T-helper 2 cell treated with Interferon-gamma antibody and Interleukin-4, amounts not matched to agents 5 μg/mL and 100 μg/mL, for 36 hours (primary cell): ENCODE results near the gene ZNF253.
"Not testable (repeated sequence)": the region's sequence is repeated elsewhere in the genome, so short reads cannot be mapped to it uniquely, and the experiment has no call there.

Experiments used
- DNase-seq: peaks from one replicate; pipeline ENCODE4 v3.0.0; 2021; ENCODE audit warnings: low spot score
- H3K27ac Mint-ChIP-seq: one replicate; pipeline ENCODE4 v1.8.0; 2021; ENCODE audit warnings: mild to moderate bottlenecking, mixed read lengths
- H3K27me3 Mint-ChIP-seq: one replicate; pipeline ENCODE4 v1.8.0; 2021; ENCODE audit warnings: low read depth, mixed read lengths
- H3K36me3 Mint-ChIP-seq: one replicate; pipeline ENCODE4 v1.8.0; 2021; ENCODE audit warnings: low read depth, mixed read lengths
- H3K4me1 Mint-ChIP-seq: one replicate; pipeline ENCODE4 v1.8.0; 2021; ENCODE audit warnings: low read depth, mixed read lengths
- H3K4me3 Mint-ChIP-seq: one replicate; pipeline ENCODE4 v1.8.0; 2022; ENCODE audit warnings: mild to moderate bottlenecking, moderate library complexity, mixed read lengths
- H3K9me3 Mint-ChIP-seq: one replicate; pipeline ENCODE4 v1.8.0; 2021; ENCODE audit warnings: mixed read lengths

The ZNF253 gene

DNA sequence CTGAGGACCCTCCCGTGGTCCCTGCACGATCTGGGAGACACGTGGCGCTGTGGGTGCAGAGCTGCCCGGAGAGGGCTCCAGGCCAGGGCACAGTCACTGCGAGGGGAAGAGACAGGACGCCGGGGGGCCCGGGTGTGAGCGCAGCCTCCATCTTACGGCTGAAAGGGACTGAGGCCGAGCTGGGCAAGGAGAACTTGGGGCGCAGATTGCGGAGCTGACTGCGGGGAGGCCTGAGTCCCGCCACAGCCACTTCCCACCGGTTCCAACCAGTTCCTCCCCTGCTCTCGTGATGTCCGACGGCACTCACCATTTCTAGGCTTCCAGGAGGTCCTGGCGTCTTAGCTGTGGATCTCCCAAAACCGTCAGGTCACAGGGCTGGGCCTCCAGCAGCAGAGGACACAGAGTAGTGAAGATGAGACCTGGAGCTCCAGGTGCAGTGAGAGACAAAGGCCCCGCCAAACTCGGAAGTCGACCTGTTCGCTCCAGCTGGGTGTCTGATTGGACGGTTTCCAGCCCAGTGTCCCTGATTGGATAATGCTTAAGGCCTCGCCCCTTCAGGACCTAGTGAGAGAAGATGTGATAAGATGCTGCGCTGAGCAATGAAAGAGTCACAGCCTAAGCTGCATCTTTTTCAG, 4.8 kb upstream of the ZNF253 start:
- H3K4me1 Mint-ChIP-seq = no peaks in the 10 kb centered on the region
- no peak overlapping the region for H3K27ac Mint-ChIP-seq
- H3K36me3 Mint-ChIP-seq = peaks cover 6% of the 10 kb centered on the region
- H3K4me3 Mint-ChIP-seq = peak overlapping the region; percentile 68
- H3K27me3 Mint-ChIP-seq = no peaks in the 10 kb centered on the region
- DNase-seq = no peak
- H3K9me3 Mint-ChIP-seq = peaks cover 45% of the 10 kb centered on the region

DNA sequence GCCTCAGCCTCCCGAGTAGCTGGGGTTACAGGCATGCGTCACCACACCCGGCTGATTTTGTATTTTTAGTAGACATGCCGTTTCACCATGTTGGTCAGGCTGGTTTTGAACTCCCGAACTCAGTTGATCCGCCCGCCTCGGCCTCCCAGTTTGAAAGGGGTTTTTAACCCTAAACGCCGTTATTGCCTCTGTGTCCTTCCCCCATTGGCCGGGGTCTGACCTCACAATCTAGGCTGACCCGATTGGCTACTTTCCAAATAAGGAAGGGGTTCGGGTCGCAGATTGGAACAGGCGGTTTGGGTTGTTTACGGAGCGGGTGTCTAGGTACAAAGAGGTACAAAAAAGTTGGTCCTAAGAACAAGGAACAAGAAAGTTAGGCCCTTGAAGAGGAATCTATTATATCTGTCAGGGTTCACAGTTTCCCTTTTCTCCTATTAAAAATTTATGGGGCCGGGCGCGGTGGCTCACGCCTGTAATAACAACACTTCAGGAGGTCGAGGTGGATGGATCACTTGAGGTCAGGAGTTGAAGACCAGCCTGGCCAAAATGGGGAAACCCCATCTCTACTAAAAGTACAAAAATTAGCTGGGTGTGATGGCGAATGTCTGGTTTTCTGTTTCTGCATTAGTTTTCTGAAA, 1.0 kb downstream of the ZNF253 start:
- peak; percentile 36 for DNase-seq
- Mint-ChIP-seq H3K27ac (peak overlapping the region; percentile 100), H3K4me1 (peaks cover 15% of the 10 kb centered on the region), H3K4me3 (peak overlapping the region; percentile 100), H3K9me3 (peaks cover 46% of the 10 kb centered on the region), H3K36me3 (peaks cover 43% of the 10 kb centered on the region), H3K27me3 (no peaks in the 10 kb centered on the region)

DNA sequence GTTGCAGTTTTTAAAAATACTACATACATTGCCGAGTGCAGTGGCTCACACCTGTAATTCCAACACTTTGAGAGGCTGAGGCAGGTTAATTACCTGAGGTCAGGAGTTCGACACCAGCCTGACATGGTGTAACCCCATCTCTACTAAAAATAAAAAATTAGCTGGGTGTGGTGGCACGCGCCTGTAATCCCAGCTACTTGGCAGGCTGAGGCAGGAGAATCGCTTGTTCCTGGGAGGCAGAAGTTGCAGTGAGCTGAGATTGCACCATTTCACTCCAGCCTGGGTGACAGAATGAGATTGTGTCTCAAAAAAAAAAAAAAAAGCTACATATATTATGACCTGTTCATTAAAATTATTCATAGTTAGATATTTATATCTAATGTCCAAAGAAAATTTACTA, 4.4 kb downstream of the ZNF253 start:
- not testable (repeated sequence) for H3K27ac Mint-ChIP-seq, H3K4me3 Mint-ChIP-seq, DNase-seq, H3K27me3 Mint-ChIP-seq
- Mint-ChIP-seq H3K9me3 (peaks cover 51% of the 10 kb centered on the region), H3K4me1 (peaks cover 15% of the 10 kb centered on the region), H3K36me3 (peaks cover 69% of the 10 kb centered on the region)

DNA sequence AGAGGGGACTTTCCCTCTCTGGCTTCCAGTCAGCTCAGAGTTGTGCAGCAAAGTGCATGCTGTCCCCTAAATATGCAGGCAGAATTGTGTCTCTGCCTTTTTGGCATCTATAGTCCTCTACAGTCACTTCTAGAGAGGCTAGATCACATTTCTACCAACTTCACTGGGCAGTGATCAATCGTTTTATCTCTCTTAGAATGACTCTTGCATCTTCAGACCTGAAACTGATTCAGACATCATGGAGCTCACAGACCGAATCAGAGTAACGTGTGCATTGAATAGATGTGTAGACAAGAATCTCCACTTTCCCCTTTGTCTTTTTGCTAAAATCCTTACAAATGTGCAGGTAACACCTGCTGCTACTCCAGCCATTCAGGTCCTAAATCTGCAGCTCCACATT, 6.2 kb downstream of the ZNF253 start:
- Mint-ChIP-seq H3K36me3 (peaks cover 75% of the 10 kb centered on the region), H3K9me3 (peaks cover 65% of the 10 kb centered on the region), H3K27me3 (no peaks in the 10 kb centered on the region), H3K4me3 (no peak overlapping the region), H3K27ac (no peak overlapping the region), H3K4me1 (peaks cover 12% of the 10 kb centered on the region)
- DNase-seq = no peak

DNA sequence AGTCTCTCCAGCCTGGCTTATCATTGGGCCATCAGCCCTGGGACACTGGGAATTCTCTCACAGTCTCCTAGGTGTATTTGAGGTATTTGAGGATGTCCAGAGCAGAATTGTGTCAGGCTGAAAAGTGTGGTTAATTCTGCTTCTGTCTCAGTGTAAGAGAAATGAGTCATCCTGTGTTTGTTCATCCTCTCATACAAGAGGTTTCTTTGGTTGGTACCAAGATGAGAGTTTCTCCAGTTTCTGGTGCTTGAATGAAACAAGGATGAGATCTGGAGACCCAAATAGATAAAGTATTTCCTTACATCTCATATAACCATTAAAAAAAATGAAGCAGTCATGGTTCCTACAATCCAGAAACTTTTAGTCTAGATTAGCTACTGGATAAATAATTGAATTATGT, 7.7 kb downstream of the ZNF253 start:
- Mint-ChIP-seq H3K36me3 (peaks cover 72% of the 10 kb centered on the region), H3K4me3 (no peak overlapping the region), H3K27me3 (no peaks in the 10 kb centered on the region), H3K9me3 (peaks cover 60% of the 10 kb centered on the region), H3K4me1 (peaks cover under 1% of the 10 kb centered on the region), H3K27ac (no peak overlapping the region)
- no peak for DNase-seq

DNA sequence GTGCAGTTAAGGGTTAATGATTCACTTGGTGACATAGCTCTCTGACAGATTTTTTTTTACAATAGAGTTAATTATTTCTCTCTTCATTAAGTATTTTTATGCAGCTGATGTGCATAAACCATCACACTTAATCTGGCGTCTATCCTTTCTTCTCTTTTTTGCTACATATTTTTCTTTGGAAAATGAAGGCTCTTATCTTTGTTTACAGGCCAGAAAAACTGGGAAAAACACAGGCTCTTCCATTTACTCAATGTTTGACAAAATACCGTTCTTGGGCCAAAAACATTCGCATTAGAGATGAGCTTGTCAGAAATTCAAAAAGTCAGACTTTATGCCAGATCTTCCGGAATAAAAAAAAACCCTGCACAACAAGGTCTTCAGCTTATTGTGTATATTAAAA, 12.0 kb downstream of the ZNF253 start:
- Mint-ChIP-seq H3K4me3 (no peak overlapping the region), H3K4me1 (no peaks in the 10 kb centered on the region), H3K9me3 (peaks cover 43% of the 10 kb centered on the region), H3K36me3 (peaks cover 75% of the 10 kb centered on the region), H3K27me3 (no peaks in the 10 kb centered on the region), H3K27ac (no peak overlapping the region)
- DNase-seq = no peak

DNA sequence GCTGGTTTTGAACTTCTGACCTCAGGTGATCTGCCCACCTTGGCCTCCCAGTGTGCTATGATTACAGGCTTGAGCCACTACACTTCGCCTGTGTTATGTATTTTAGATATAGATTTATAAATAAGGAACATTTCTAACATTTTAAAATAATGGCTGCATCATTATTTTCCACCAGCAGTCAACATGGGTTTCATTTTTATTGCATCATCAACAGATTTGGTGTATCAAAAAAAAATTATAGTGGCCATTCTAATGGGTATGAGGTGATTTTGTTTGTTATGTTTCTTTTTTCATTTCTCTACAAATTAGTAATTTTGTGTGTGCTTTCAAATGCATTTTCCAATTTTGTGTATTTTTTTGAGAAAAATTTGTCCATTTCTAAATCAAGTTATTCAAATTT, 18.9 kb downstream of the ZNF253 start:
- peaks cover 40% of the 10 kb centered on the region for H3K9me3 Mint-ChIP-seq
- no peaks in the 10 kb centered on the region for H3K4me1 Mint-ChIP-seq
- H3K27me3 Mint-ChIP-seq = no peaks in the 10 kb centered on the region
- H3K4me3 Mint-ChIP-seq = no peak overlapping the region
- no peak for DNase-seq
- no peak overlapping the region for H3K27ac Mint-ChIP-seq
- peaks cover 64% of the 10 kb centered on the region for H3K36me3 Mint-ChIP-seq

DNA sequence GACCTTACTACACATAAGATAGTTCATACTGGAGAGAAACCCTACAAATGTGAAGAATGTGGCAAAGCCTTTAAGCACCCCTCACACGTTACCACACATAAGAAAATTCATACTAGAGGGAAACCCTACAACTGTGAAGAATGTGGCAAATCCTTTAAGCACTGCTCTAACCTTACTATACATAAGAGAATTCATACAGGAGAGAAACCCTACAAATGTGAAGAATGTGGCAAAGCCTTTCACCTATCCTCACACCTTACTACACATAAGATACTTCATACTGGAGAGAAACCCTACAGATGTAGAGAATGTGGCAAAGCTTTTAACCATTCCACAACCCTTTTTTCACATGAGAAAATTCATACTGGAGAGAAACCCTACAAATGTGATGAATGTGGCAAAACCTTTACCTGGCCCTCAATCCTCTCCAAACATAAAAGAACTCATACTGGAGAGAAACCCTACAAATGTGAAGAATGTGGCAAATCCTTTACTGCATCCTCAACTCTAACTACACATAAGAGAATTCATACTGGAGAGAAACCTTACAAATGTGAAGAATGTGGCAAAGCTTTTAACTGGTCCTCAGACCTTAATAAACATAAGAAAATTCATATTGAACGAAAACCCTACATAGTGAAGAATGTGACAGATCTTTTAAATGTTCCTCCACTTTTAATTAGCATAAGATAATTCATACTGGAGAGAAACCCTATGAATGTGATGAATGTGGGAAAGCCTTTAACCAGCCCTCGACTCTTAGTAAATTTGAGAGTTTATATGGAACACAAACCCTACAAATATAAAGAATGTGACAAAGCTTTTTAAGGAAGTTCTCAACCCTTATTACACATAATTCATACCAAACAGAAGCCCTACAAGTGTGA, 26.6 kb downstream of the ZNF253 start:
- H3K4me1 Mint-ChIP-seq, H3K27ac Mint-ChIP-seq: not testable (repeated sequence)
- H3K9me3 Mint-ChIP-seq = peaks cover 62% of the 10 kb centered on the region

DNA sequence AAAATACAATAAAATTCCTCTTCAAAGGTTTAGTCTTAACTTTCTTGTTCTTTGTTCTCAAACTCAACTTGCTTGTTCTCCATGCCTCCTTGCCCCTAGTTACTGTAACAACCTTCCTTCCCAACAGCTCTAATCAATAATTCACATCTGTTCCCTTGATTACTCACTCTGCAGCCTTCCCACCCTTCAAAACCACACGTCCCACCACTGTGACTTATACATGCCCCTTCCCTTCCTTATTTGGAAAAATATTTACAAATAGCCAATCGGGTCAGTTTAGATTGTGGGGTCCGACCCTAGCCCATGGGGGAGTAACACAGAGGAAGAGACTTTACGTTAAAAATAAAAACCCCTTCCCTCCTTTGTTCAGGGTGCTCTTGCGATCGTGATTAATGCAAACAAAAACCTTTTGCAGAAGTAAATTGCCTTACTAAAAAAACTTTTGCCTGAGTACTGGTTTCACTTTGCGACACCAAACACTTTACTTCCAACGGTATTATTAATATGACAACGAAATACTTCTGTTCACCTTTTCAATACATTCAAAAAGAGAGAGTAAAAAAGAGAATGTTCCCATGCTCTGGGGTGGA, 34.6 kb downstream of the ZNF253 start:
- Mint-ChIP-seq H3K4me1 (peaks cover 7% of the 10 kb centered on the region), H3K27ac (peak overlapping the region; percentile 92), H3K9me3 (peaks cover 70% of the 10 kb centered on the region), H3K27me3 (no peaks in the 10 kb centered on the region), H3K36me3 (peaks cover 54% of the 10 kb centered on the region), H3K4me3 (peak overlapping the region; percentile 90)
- peak; percentile 4 for DNase-seq

More for the DNA sequence above, 26.6 kb downstream of the ZNF253 start:
- not testable (repeated sequence) for DNase-seq, H3K4me3 Mint-ChIP-seq, H3K27me3 Mint-ChIP-seq
- peaks cover 43% of the 10 kb centered on the region for H3K36me3 Mint-ChIP-seq

DNA sequence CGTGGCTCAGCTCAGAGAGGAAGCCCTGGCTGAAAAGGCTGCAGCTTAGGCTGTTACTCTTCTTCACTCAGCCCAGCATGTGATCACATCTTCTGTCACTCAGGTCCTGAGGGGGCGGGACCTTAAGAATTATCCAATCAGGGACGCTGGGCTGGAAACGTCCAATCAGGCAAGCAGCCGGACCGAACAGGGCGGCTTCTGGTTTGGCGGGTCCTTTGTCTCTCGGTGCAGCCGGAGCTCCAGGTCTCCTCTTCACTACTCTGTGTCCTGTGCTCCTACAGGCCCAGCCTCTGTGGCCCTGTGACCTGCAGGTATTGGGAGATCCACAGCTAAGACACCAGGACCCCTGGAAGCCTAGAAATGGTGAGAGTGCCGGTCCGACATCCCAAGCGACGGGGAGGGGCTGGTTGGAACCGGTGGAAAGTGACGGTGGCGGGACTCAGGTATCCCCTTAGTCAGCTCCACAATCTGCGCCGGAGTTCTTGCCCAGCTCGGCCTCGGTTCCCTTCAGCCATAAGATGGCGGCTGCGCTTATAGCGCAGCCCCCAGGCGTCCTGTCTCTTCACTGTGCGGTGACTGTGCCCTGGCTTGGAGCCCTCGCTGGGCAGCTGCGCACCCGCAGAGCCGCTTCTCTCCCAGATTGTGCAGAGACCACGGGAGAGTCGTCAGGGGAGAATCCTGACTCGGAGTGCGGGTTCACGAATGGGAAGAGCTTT, 35.2 kb downstream of the ZNF253 start, which contains the start of gene ZNF93:
ZNF93 (plus strand) TSS at position 218 of the 716 bp plus-strand sequence; CDS start at position 361, 143 bp downstream.
- H3K27ac Mint-ChIP-seq = peak within 1 kb of the TSS; percentile 92
- DNase-seq = peak; percentile 85
- H3K27me3 Mint-ChIP-seq = no peaks in the 10 kb centered on the region
- H3K36me3 Mint-ChIP-seq = peaks cover 60% of the 10 kb centered on the region
- H3K4me1 Mint-ChIP-seq = peaks cover 7% of the 10 kb centered on the region
- peak within 1 kb of the TSS; percentile 90 for H3K4me3 Mint-ChIP-seq
- H3K9me3 Mint-ChIP-seq = peaks cover 70% of the 10 kb centered on the region

DNA sequence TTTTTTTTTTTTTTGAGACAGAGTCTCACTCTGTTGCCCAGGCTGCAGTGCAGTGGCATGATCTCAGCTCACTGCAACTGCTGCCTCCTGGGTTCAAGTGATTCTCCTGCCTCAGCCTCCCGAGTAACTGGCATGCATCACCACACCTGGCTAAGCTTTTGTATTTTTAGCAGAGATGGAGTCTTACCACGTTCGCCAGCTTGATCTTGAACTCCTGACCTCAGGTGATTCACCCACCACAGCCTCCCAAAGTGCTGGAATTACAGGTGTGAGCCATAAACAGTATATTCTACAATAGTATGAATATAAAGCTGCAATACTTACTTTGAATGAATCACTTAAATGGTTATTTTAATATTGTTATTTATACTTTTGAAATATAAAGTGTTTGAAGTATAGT, 41.9 kb downstream of the ZNF253 start:
- Mint-ChIP-seq H3K36me3 (peaks cover 73% of the 10 kb centered on the region), H3K9me3 (peaks cover 73% of the 10 kb centered on the region)
- not testable (repeated sequence) for H3K4me1 Mint-ChIP-seq, DNase-seq, H3K27ac Mint-ChIP-seq, H3K4me3 Mint-ChIP-seq, H3K27me3 Mint-ChIP-seq

DNA sequence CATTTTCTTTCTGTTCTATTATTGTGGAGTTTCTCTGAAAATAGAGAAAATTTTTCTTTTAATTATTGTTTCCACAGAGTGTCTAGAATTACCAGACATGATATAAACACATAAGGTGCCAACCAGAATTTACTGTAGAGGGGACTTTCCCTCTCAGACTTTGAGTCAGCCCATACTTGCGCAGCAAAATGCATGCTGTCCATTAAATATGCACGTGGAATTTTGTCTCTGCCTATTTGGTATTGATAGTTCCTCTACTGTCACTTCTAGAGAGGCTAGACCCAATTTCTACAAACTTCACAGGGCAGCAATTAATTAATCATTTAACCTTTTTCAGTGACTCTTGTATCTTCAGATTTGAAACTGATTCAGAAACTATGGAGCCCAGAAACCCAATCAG, 44.0 kb downstream of the ZNF253 start:
- peaks cover 74% of the 10 kb centered on the region for H3K36me3 Mint-ChIP-seq
- no peak for DNase-seq
- H3K9me3 Mint-ChIP-seq = peaks cover 80% of the 10 kb centered on the region
- no peak overlapping the region for H3K4me3 Mint-ChIP-seq
- no peaks in the 10 kb centered on the region for H3K4me1 Mint-ChIP-seq
- no peak overlapping the region for H3K27ac Mint-ChIP-seq
- no peaks in the 10 kb centered on the region for H3K27me3 Mint-ChIP-seq

DNA sequence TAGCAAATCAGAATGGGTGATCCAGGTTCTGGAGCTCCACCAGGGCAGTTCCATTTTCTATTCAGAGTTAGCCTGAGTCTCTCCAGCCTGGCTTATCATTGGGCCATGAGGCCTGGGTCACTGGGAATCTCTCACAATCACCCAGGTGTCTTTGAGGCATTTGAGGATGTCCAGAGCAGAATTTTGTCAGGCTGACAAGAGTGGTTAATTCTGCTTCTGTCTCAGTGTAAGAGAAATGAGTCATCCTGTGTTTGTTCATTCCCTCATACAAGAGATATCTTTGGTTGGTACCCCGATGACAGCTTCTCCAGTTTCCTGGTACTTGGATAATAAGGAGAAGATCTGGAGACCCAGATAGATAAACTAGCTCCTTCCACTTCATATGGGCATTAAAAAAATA, 45.5 kb downstream of the ZNF253 start:
- no peak overlapping the region for H3K4me3 Mint-ChIP-seq
- no peak for DNase-seq
- H3K36me3 Mint-ChIP-seq = peaks cover 71% of the 10 kb centered on the region
- no peak overlapping the region for H3K27ac Mint-ChIP-seq
- H3K4me1 Mint-ChIP-seq = no peaks in the 10 kb centered on the region
- peaks cover 70% of the 10 kb centered on the region for H3K9me3 Mint-ChIP-seq
- H3K27me3 Mint-ChIP-seq = no peaks in the 10 kb centered on the region
